HCT116 (cell line): ENCODE measurements around the gene GTF3C1. TPM values are rescaled to one million over a fixed set of nuclear protein-coding genes. Genes with fewer than 3 reads are reported as not detected.

ENCODE experiments used
- ATAC-seq: fragments of 200-7000 bp; cut with Tn5 transposase; 2 replicates; pipeline ENCODE4 v1.9.1; 2020; ENCODE audit warnings: mild to moderate bottlenecking, moderate library complexity
- BruUV-seq: library from RNA; stranded (reverse); fragments of 400-500 nt; replicated peaks from 2 replicates; lab custom pipeline; 2021; lab: Mats Ljungman, UMichigan
- CTCF ChIA-PET: fragments of 300-600 bp; sonication (Branson Sonifier 250); formaldehyde crosslinking; loops from one replicate; lab custom pipeline; 2021; ENCODE audit warnings: antibody characterized with exemption; lab: Charles Lee
- POLR2A ChIA-PET: fragments of 300-600, 350-600 bp; sonication (Branson Sonifier 250); formaldehyde crosslinking; loops from one replicate; lab custom pipeline; 2021; ENCODE audit warnings: antibody characterized with exemption; lab: Charles Lee
- RAD21 ChIA-PET, 2 experiments: fragments of 300-600 bp; sonication (Branson Sonifier 250); formaldehyde crosslinking; loops; one replicate each; lab custom pipeline; 2023; ENCODE audit warnings: low total read pairs in 2 of 2; ENCODE audit not compliant: uncharacterized antibody in 2 of 2, unreplicated experiment in 2 of 2, low non-redundant PET in 1 of 2; lab: Charles Lee
- DNase-seq: peaks from one replicate; pipeline ENCODE4 v3.0.0-alpha.2; 2010; ENCODE audit warnings: low read depth, low spot score
- H2AFZ ChIP-seq: fragments of 200-600 bp; shearing (Covaris generic), sonication (generic); 2 replicates; pipeline ENCODE4 v1.6.1; 2017; ENCODE audit warnings: low read depth, mixed run types, mixed read lengths, antibody characterized with exemption, low read length; ENCODE audit not compliant: poor library complexity, severe bottlenecking
- H3K27ac ChIP-seq: 2 replicates; pipeline ENCODE4 v1.5.1; 2012; ENCODE audit warnings: low read depth, low read length
- H3K27me3 ChIP-seq: fragments of 200-600 bp; sonication (generic); 2 replicates; pipeline ENCODE4 v1.6.1; 2016; ENCODE audit warnings: mixed run types, low read length, mixed read lengths; ENCODE audit not compliant: insufficient read depth
- H3K36me3 ChIP-seq, 2 experiments: fragments of 200-500 bp in 1 of 2; fragments of 200-600 bp in 1 of 2; sonication (Bioruptor generic) in 1 of 2; sonication (generic) in 1 of 2; 2 replicates each; pipeline versions ENCODE4 v1.5.1 to v1.6.1; 2014 to 2016; ENCODE audit warnings: low read length in 2 of 2, inconsistent platforms in 1 of 2, mixed read lengths in 1 of 2, mixed run types in 1 of 2; ENCODE audit not compliant: insufficient read depth in 2 of 2, control insufficient read depth in 1 of 2
- H3K4me1 ChIP-seq, 2 experiments: fragments of 200-600 bp in 1 of 2; sonication (generic) in 1 of 2; 2 replicates each; pipeline versions ENCODE4 v1.5.1 to v1.6.1; 2012 to 2017; ENCODE audit warnings: low read length in 2 of 2, inconsistent platforms in 1 of 2, mild to moderate bottlenecking in 1 of 2, mixed read lengths in 1 of 2, mixed run types in 1 of 2, moderate library complexity in 1 of 2; ENCODE audit not compliant: insufficient read depth in 2 of 2, control insufficient read depth in 1 of 2
- H3K4me2 ChIP-seq: fragments of 200-600 bp; sonication (generic); 2 replicates; pipeline ENCODE4 v1.6.1; 2017; ENCODE audit warnings: mixed run types, low read length, mixed read lengths
- H3K4me3 ChIP-seq, 2 experiments: fragments of 200-600 bp in 1 of 2; sonication (generic) in 1 of 2; replicated peaks in 1 of 2; 2 replicates each; pipeline ENCODE4 v1.5.1; 2011 to 2016; ENCODE audit warnings: low read length in 2 of 2, control low read depth in 1 of 2, low read depth in 1 of 2, mild to moderate bottlenecking in 1 of 2, mixed read lengths in 1 of 2, mixed run types in 1 of 2
- H3K79me2 ChIP-seq: fragments of 200-600 bp; sonication (generic); 2 replicates; pipeline ENCODE4 v1.6.1; 2017; ENCODE audit warnings: mild to moderate bottlenecking, mixed run types, low read length, moderate library complexity, mixed read lengths; ENCODE audit not compliant: insufficient read depth
- H3K9ac ChIP-seq: fragments of 200-600 bp; sonication (generic); 2 replicates; pipeline ENCODE4 v1.6.1; 2016; ENCODE audit warnings: low read length, mixed read lengths
- H3K9me2 ChIP-seq: fragments of 200-600 bp; sonication (generic), shearing (Covaris generic); 2 replicates; pipeline ENCODE4 v1.6.1; 2017; ENCODE audit warnings: mixed run types, mild to moderate bottlenecking, moderate library complexity; ENCODE audit not compliant: insufficient read depth
- H3K9me3 ChIP-seq, 2 experiments: fragments of 200-500 bp in 1 of 2; fragments of 200-600 bp in 1 of 2; sonication (Bioruptor generic) in 1 of 2; sonication (generic) in 1 of 2; 2 replicates each; pipeline ENCODE4 v1.6.1; 2014 to 2017; ENCODE audit warnings: low read length in 2 of 2, mixed read lengths in 2 of 2, inconsistent platforms in 1 of 2, low read depth in 1 of 2, mild to moderate bottlenecking in 1 of 2, mixed run types in 1 of 2, moderate library complexity in 1 of 2; ENCODE audit not compliant: control insufficient read depth in 1 of 2, insufficient read depth in 1 of 2
- H4K20me1 ChIP-seq: fragments of 200-600 bp; sonication (generic), shearing (Covaris generic); 2 replicates; pipeline ENCODE4 v1.6.1; 2017; ENCODE audit warnings: mixed run types, mild to moderate bottlenecking, moderate library complexity; ENCODE audit not compliant: insufficient read depth
- CBX3 ChIP-seq: IDR thresholded peaks from 2 replicates; pipeline ENCODE4 v1.6.1; 2012; ENCODE audit warnings: low read depth
- EZH2 ChIP-seq: fragments of 200-600 bp; sonication (generic); IDR thresholded peaks from 2 replicates; pipeline ENCODE4 v1.6.1; 2017; ENCODE audit warnings: antibody characterized with exemption, mixed run types
- SP1 ChIP-seq: IDR thresholded peaks from 2 replicates; pipeline ENCODE4 v1.6.1; 2012; ENCODE audit warnings: low read depth
- TCF7L2 ChIP-seq: IDR thresholded peaks from 2 replicates; pipeline ENCODE4 v1.7.0; 2011; ENCODE audit warnings: borderline replicate concordance, inconsistent platforms; ENCODE audit not compliant: insufficient read depth, insufficient read length; ENCODE audit errors: extremely low read depth
- ZFX ChIP-seq: fragments of 450-650 bp; IDR thresholded peaks from 2 replicates; pipeline ENCODE4 v1.6.1; 2017
- intact Hi-C: fragments of 100-400 bp; cut with micrococcal nuclease; formaldehyde crosslinking; loops from 2 replicates; pipeline ENCODE4 v1.10.0; 2022
- total RNA-seq: library from RNA; stranded (reverse); gene quantifications from one replicate; pipeline ENCODE4 v1.2.1, GENCODE V29; 2021; ENCODE audit not compliant: unreplicated experiment
- TF ChIP-seq, protein P1 (sequence below): IDR thresholded peaks from 2 replicates; pipeline ENCODE4 v1.6.1; 2011; ENCODE audit warnings: mild to moderate bottlenecking, low read length, moderate library complexity; ENCODE audit not compliant: insufficient replicate concordance; ENCODE audit errors: extremely low read depth
- TF ChIP-seq, protein P2 (sequence below): IDR thresholded peaks from 2 replicates; pipeline ENCODE4 v1.6.1; 2012
- TF ChIP-seq, protein P3 (sequence below), 3 experiments: fragments of 200-600 bp in 1 of 3; sonication (generic) in 1 of 3; IDR thresholded peaks in 2 of 3; conservative IDR thresholded peaks in 1 of 3; 2 replicates each; pipeline ENCODE4 v1.5.1; 2012 to 2017; ENCODE audit warnings: low read depth in 2 of 3, low read length in 2 of 3, antibody characterized with exemption in 1 of 3, borderline replicate concordance in 1 of 3, control low read depth in 1 of 3, mild to moderate bottlenecking in 1 of 3, mixed read lengths in 1 of 3, mixed run types in 1 of 3, moderate library complexity in 1 of 3; ENCODE audit not compliant: insufficient read depth in 1 of 3
- TF ChIP-seq, protein P4 (sequence below): IDR thresholded peaks from 2 replicates; pipeline ENCODE4 v1.6.1; 2012

GTF3C1 gene
- total RNA-seq, 1 experiment from 2014 or later = 97.5 TPM

DNA sequence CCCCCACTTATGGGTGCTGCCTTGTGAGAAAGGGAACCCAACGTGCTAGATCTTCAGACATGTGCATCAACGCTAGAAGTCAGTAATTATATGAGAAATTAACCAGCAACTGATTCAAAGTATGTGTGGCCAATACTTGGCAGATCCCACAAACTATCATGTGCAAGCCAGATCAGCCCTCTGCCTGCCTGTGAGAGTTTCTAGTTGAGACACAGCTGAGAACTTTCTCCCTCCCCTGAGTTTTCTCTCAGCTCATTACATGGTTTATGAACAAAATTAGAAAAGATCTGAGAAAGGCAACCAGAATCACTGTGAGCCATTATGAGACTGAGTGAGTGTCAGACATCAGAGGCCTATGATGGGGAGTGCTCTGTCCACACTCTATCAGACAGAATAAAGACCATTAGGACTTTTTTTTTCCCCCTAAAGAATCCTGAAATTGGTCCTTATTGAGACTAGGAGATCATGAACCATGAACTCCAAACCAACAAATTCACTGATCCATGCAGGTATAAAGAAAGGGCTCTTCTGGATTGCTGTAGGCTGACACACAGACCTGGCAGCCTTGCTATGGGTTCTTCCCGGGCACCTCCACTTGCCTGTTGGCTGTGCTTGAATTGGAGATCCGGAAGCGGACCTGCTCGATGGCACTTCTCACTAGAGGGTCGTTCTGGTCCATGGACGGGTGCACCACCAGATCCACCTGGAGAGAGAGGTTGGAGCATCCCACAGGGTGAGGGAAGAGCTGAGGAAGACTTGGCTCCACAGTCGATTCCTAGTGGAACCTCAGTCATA, 51.5 kb downstream of the GTF3C1 start:
- CTCF ChIA-PET = no interaction called here

DNA sequence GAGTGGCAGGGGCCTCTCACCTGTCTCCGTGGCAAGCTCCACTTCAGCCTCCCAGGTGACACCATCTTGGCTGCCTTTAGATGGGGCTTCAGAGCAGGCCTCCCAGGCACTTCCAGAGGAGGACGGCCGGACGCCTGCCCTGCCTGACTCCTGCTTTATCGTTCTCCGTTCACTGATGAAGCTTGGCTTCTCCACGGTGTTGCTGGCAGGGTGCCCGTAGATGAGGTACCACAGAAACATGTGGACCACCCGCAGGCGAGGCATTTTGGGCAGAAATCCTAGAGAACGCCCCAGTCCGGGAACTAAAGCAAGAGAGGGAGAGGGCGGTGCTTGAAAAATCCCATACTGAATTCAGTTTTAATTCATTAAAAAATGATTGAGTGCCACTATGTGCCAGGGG, 54.5 kb downstream of the GTF3C1 start:
- no TSS peak for BruUV-seq
- POLR2A ChIA-PET = no interaction called here
- RAD21 ChIA-PET = no interaction called here
- Histone ChIP-seq H3K9me2 (no peaks in the 10 kb centered on the region), H3K27ac (no peak overlapping the region), H3K4me3 (no peak overlapping the region), H3K27me3 (no peaks in the 10 kb centered on the region), H3K36me3 (peaks cover 40 to 41% of the 10 kb centered on the region in 2 experiments), H3K4me2 (no peak overlapping the region), H3K9me3 (no peaks in the 10 kb centered on the region), H4K20me1 (no peaks in the 10 kb centered on the region), H3K4me1 (no peaks in the 10 kb centered on the region), H3K9ac (no peak overlapping the region), H2AFZ (no peak overlapping the region), H3K79me2 (no peaks in the 10 kb centered on the region)
- intact Hi-C loops = no loop called here
- no peak for ATAC-seq
- CTCF ChIA-PET = no interaction called here
- no peak for DNase-seq
- TF ChIP-seq TCF7L2 = no peak
- TF ChIP-seq, protein P1, sequence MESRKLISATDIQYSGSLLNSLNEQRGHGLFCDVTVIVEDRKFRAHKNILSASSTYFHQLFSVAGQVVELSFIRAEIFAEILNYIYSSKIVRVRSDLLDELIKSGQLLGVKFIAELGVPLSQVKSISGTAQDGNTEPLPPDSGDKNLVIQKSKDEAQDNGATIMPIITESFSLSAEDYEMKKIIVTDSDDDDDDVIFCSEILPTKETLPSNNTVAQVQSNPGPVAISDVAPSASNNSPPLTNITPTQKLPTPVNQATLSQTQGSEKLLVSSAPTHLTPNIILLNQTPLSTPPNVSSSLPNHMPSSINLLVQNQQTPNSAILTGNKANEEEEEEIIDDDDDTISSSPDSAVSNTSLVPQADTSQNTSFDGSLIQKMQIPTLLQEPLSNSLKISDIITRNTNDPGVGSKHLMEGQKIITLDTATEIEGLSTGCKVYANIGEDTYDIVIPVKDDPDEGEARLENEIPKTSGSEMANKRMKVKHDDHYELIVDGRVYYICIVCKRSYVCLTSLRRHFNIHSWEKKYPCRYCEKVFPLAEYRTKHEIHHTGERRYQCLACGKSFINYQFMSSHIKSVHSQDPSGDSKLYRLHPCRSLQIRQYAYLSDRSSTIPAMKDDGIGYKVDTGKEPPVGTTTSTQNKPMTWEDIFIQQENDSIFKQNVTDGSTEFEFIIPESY = no peak
- TF ChIP-seq, protein P2, sequence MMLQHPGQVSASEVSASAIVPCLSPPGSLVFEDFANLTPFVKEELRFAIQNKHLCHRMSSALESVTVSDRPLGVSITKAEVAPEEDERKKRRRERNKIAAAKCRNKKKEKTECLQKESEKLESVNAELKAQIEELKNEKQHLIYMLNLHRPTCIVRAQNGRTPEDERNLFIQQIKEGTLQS = no peak
- TF ChIP-seq EZH2 = no peak
- no peak for TF ChIP-seq CBX3
- no peak for TF ChIP-seq ZFX
- TF ChIP-seq SP1 = no peak
- TF ChIP-seq, protein P3, sequence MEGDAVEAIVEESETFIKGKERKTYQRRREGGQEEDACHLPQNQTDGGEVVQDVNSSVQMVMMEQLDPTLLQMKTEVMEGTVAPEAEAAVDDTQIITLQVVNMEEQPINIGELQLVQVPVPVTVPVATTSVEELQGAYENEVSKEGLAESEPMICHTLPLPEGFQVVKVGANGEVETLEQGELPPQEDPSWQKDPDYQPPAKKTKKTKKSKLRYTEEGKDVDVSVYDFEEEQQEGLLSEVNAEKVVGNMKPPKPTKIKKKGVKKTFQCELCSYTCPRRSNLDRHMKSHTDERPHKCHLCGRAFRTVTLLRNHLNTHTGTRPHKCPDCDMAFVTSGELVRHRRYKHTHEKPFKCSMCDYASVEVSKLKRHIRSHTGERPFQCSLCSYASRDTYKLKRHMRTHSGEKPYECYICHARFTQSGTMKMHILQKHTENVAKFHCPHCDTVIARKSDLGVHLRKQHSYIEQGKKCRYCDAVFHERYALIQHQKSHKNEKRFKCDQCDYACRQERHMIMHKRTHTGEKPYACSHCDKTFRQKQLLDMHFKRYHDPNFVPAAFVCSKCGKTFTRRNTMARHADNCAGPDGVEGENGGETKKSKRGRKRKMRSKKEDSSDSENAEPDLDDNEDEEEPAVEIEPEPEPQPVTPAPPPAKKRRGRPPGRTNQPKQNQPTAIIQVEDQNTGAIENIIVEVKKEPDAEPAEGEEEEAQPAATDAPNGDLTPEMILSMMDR (IDR thresholded peaks at IDR 0.05 in 2 of 3, conservative IDR thresholded peaks at IDR 0.05 in 1 of 3; ENCODE audit: borderline replicate concordance in 1 of 3, insufficient read depth in 1 of 3, low read depth in 2 of 3, low read length in 2 of 3) = no peak

More for the DNA sequence above, 51.5 kb downstream of the GTF3C1 start:
- H3K4me3 ChIP-seq = no peak overlapping the region
- no peaks in the 10 kb centered on the region for H3K79me2 ChIP-seq
- H4K20me1 ChIP-seq = no peaks in the 10 kb centered on the region
- ATAC-seq = no peak
- H3K9me2 ChIP-seq = no peaks in the 10 kb centered on the region
- RAD21 ChIA-PET = no interaction called here
- H3K9ac ChIP-seq = no peak overlapping the region
- no peak for DNase-seq
- no peaks in the 10 kb centered on the region for H3K4me1 ChIP-seq
- POLR2A ChIA-PET = no interaction called here
- H3K9me3 ChIP-seq = no peaks in the 10 kb centered on the region
- intact Hi-C loops = no loop called here
- H2AFZ ChIP-seq = no peak overlapping the region
- no peak overlapping the region for H3K4me2 ChIP-seq
- H3K27me3 ChIP-seq = no peaks in the 10 kb centered on the region
- TF ChIP-seq, protein P4, sequence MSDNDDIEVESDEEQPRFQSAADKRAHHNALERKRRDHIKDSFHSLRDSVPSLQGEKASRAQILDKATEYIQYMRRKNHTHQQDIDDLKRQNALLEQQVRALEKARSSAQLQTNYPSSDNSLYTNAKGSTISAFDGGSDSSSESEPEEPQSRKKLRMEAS = no peak
- TF ChIP-seq CBX3 = no peak
- TF ChIP-seq, protein P1 = no peak
- TF ChIP-seq, all 23 proteins: peak for 0
- Histone ChIP-seq H3K36me3 (peaks cover 37 to 58% of the 10 kb centered on the region in 2 experiments; a peak in 3 of 4 replicates), H3K27ac (no peak overlapping the region)
- BruUV-seq = no TSS peak
